OCI-LY1 (cell line): Measurements from ENCODE around the gene SVOPL.

Experiments used
- H2AFZ ChIP-seq: fragments of 200-600 bp; sonication (generic), shearing (Covaris generic); 2 replicates; pipeline ENCODE4 v1.6.0; 2014; ENCODE audit warnings: antibody characterized with exemption, mild to moderate bottlenecking, low read length
- H3F3A ChIP-seq: fragments of 200-600 bp; sonication (generic), shearing (Covaris generic); 2 replicates; pipeline ENCODE4 v1.6.0; 2014; ENCODE audit warnings: mild to moderate bottlenecking, antibody characterized with exemption, low read length, moderate library complexity; ENCODE audit not compliant: insufficient read depth
- H3K27ac ChIP-seq: fragments of 200-600 bp; sonication (generic); 2 replicates; pipeline ENCODE4 v1.5.1; 2014; ENCODE audit warnings: low read length, mixed run types, mild to moderate bottlenecking, low read depth; ENCODE audit not compliant: poor library complexity, severe bottlenecking
- H3K27me3 ChIP-seq: fragments of 200-600 bp; sonication (generic); 2 replicates; pipeline ENCODE4 v1.6.0; 2014; ENCODE audit warnings: antibody characterized with exemption, mild to moderate bottlenecking, low read length, moderate library complexity; ENCODE audit not compliant: insufficient read depth
- H3K36me3 ChIP-seq: fragments of 200-600 bp; sonication (generic); 2 replicates; pipeline ENCODE4 v1.6.1; 2014; ENCODE audit warnings: mild to moderate bottlenecking, antibody characterized with exemption, low read length, moderate library complexity, mixed read lengths; ENCODE audit not compliant: insufficient read depth
- H3K4me1 ChIP-seq: fragments of 200-600 bp; sonication (generic); 2 replicates; pipeline ENCODE4 v1.5.1; 2014; ENCODE audit warnings: mild to moderate bottlenecking, low read length, moderate library complexity; ENCODE audit not compliant: insufficient read depth, severe bottlenecking
- H3K4me2 ChIP-seq: fragments of 200-600 bp; sonication (generic), shearing (Covaris generic); 2 replicates; pipeline ENCODE4 v1.6.1; 2014; ENCODE audit warnings: low read length
- H3K4me3 ChIP-seq: fragments of 200-600 bp; sonication (generic); 2 replicates; pipeline ENCODE4 v1.5.1; 2014; ENCODE audit warnings: low read length, low read depth, mild to moderate bottlenecking, mixed read lengths; ENCODE audit not compliant: poor library complexity, severe bottlenecking
- H3K79me2 ChIP-seq: fragments of 200-600 bp; shearing (Covaris generic); 2 replicates; pipeline ENCODE4 v1.6.1; 2016; ENCODE audit warnings: mixed run types, low read length, mixed read lengths; ENCODE audit not compliant: insufficient read depth
- H3K9ac ChIP-seq: fragments of 200-600 bp; sonication (generic), shearing (Covaris generic); 2 replicates; pipeline ENCODE4 v1.6.1; 2014; ENCODE audit warnings: mild to moderate bottlenecking, low read length, mixed read lengths
- H3K9me2 ChIP-seq: fragments of 200-600 bp; sonication (generic), shearing (Covaris generic); 2 replicates; pipeline ENCODE4 v1.6.1; 2014; ENCODE audit warnings: low read depth, mild to moderate bottlenecking, low read length, mixed read lengths
- H3K9me3 ChIP-seq: fragments of 200-600 bp; shearing (Covaris generic); 2 replicates; pipeline ENCODE4 v1.6.1; 2014; ENCODE audit warnings: low read length, mixed read lengths
- H4K20me1 ChIP-seq: fragments of 200-600 bp; sonication (generic), shearing (Covaris generic); 2 replicates; pipeline ENCODE4 v1.6.0; 2016; ENCODE audit warnings: mild to moderate bottlenecking, low read length; ENCODE audit not compliant: insufficient read depth
- EZH2 ChIP-seq: fragments of 200-600 bp; sonication (generic), shearing (Covaris generic); IDR thresholded peaks from 2 replicates; pipeline ENCODE4 v1.8.0; 2017; ENCODE audit warnings: borderline replicate concordance, mixed run types, mild to moderate bottlenecking, antibody characterized with exemption, low read length, moderate library complexity, mixed read lengths
- TF ChIP-seq, protein P1 (sequence below): fragments of 200-600 bp; sonication (generic), shearing (Covaris generic); IDR thresholded peaks from 2 replicates; pipeline ENCODE4 v1.5.1; 2017; ENCODE audit warnings: mild to moderate bottlenecking, antibody characterized with exemption, low read length, moderate library complexity, mixed read lengths

The SVOPL gene

DNA sequence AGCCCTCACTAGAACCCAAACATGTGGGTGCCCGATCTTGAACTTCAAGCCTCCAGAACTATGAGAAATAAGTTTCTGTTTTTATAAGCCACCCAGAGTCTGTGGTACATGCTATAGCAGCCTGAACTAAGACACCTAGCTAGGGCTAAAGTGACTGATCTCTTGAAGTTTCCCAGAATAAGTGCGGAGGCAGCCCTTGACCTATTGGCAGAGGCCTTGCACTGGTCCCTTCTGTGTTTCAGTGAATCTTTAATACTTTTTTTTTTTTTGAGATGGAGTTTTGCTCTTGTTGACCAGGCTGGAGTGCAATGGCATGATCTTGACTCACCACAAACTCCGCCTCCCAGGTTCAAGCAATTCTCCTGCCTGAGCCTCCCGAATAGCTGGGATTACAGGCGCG lies 85.1 kb downstream of the SVOPL start:
- Histone ChIP-seq H3K36me3 (no peaks in the 10 kb centered on the region), H3K79me2 (no peaks in the 10 kb centered on the region), H4K20me1 (no peaks in the 10 kb centered on the region), H3K27me3 (no peaks in the 10 kb centered on the region), H3K9ac (no peak overlapping the region), H3F3A (no peaks in the 10 kb centered on the region), H3K4me2 (no peak overlapping the region), H2AFZ (no peak overlapping the region), H3K9me2 (no peaks in the 10 kb centered on the region), H3K27ac (no peak overlapping the region), H3K4me1 (no peaks in the 10 kb centered on the region), H3K9me3 (no peaks in the 10 kb centered on the region), H3K4me3 (no peak overlapping the region)
- TF ChIP-seq EZH2 = no peak
- TF ChIP-seq, protein P1, sequence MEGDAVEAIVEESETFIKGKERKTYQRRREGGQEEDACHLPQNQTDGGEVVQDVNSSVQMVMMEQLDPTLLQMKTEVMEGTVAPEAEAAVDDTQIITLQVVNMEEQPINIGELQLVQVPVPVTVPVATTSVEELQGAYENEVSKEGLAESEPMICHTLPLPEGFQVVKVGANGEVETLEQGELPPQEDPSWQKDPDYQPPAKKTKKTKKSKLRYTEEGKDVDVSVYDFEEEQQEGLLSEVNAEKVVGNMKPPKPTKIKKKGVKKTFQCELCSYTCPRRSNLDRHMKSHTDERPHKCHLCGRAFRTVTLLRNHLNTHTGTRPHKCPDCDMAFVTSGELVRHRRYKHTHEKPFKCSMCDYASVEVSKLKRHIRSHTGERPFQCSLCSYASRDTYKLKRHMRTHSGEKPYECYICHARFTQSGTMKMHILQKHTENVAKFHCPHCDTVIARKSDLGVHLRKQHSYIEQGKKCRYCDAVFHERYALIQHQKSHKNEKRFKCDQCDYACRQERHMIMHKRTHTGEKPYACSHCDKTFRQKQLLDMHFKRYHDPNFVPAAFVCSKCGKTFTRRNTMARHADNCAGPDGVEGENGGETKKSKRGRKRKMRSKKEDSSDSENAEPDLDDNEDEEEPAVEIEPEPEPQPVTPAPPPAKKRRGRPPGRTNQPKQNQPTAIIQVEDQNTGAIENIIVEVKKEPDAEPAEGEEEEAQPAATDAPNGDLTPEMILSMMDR = no peak

DNA sequence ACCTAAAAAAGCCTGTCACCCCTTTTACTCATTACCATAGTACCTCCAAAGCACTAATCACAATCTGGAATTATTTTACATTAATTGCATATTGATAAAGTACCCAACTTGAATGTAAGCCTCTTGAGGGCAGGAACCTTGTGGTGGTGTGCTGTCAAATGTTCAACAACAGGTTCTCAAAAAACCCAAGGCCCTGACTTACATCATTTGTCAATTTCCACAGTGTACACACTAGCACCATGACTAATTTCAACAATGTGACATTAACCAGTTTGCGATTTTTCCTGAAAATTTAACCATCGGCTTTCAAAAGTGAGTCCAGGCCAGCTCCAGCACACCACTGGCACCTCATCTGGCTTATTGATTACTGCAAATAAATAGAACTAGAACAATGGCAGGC lies 87.5 kb downstream of the SVOPL start:
- no peak for TF ChIP-seq EZH2
- TF ChIP-seq, protein P1 = no peak
- Histone ChIP-seq H3K27me3 (no peaks in the 10 kb centered on the region), H3K9me2 (no peaks in the 10 kb centered on the region), H3K9me3 (no peaks in the 10 kb centered on the region), H3K79me2 (no peaks in the 10 kb centered on the region), H2AFZ (no peak overlapping the region), H3K27ac (no peak overlapping the region), H3K4me1 (no peaks in the 10 kb centered on the region), H3K4me2 (no peak overlapping the region), H3K9ac (no peak overlapping the region), H3K36me3 (no peaks in the 10 kb centered on the region), H3F3A (no peaks in the 10 kb centered on the region), H3K4me3 (no peak overlapping the region), H4K20me1 (no peaks in the 10 kb centered on the region)

DNA sequence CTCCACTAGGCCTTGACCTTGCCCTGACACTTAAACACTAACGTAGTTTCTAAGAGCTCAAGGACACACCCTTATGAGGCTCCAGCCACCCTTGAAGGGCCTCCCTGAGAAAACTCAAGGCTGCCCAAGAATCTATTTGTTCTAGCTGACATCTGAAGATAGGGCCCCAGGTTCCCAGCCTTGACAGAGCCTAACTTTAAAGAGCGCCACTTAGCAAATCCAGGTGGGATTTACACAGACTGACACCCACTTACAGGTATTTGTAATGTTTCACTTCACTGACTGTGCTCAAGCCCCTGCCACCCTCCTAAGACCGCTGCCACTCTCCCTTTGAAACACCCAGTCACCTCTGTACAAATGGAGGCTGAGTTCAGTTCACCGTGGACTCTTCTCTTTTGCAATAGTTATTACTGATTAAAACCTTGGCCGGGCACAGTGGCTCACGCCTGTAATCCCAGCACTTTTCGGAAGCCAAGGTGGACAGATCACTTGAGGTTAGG lies 90.4 kb downstream of the SVOPL start:
- Histone ChIP-seq H3K9me2 (no peaks in the 10 kb centered on the region), H3F3A (no peaks in the 10 kb centered on the region), H3K4me1 (no peaks in the 10 kb centered on the region), H3K36me3 (no peaks in the 10 kb centered on the region), H3K4me2 (no peak overlapping the region), H3K27me3 (no peaks in the 10 kb centered on the region), H4K20me1 (no peaks in the 10 kb centered on the region), H3K9ac (no peak overlapping the region), H3K9me3 (no peaks in the 10 kb centered on the region), H3K27ac (no peak overlapping the region), H3K79me2 (no peaks in the 10 kb centered on the region), H2AFZ (no peak overlapping the region), H3K4me3 (no peak overlapping the region)
- TF ChIP-seq, protein P1 = no peak
- TF ChIP-seq EZH2 = no peak
